Epithelial cell of esophagus (primary cell): ENCODE data around the gene SLAMF1.

ENCODE experiments used
- DNase-seq: peaks from one replicate; pipeline ENCODE4 v3.0.0; 2010; ENCODE audit warnings: low read depth
- H3K4me3 ChIP-seq: 2 replicates; pipeline ENCODE4 v1.5.1; 2011; ENCODE audit warnings: mild to moderate bottlenecking, low read length, control low read depth
- TF ChIP-seq, protein P1 (sequence below): IDR thresholded peaks from 2 replicates; pipeline ENCODE4 v1.5.1; 2011; ENCODE audit warnings: low read depth, mild to moderate bottlenecking, low read length, control low read depth, inconsistent platforms; ENCODE audit not compliant: insufficient read depth; ENCODE audit errors: missing control alignments

The SLAMF1 gene

DNA sequence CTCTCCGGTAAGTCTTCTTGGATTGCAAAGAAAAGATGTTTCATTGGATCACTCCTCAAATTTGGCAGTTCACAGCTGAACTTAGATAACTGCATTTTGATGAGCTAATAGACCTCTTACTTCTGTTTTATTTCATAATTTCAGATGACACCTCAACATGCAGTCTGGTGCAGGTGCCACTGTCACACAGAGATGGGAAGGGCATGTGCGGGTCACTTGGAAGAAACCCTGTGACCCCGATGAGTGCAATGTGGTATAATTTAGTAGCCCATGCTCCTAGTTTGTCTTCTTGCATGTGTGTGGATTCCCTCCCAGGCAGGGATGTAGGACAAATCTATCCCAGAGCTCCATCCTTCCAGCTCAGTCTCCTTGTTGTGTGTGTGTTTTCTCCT lies 481 bp upstream of the SLAMF1 start:
- DNase-seq, result no peak
- TF ChIP-seq, protein P1, sequence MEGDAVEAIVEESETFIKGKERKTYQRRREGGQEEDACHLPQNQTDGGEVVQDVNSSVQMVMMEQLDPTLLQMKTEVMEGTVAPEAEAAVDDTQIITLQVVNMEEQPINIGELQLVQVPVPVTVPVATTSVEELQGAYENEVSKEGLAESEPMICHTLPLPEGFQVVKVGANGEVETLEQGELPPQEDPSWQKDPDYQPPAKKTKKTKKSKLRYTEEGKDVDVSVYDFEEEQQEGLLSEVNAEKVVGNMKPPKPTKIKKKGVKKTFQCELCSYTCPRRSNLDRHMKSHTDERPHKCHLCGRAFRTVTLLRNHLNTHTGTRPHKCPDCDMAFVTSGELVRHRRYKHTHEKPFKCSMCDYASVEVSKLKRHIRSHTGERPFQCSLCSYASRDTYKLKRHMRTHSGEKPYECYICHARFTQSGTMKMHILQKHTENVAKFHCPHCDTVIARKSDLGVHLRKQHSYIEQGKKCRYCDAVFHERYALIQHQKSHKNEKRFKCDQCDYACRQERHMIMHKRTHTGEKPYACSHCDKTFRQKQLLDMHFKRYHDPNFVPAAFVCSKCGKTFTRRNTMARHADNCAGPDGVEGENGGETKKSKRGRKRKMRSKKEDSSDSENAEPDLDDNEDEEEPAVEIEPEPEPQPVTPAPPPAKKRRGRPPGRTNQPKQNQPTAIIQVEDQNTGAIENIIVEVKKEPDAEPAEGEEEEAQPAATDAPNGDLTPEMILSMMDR, result no peak
- no peak overlapping the region for H3K4me3 ChIP-seq

DNA sequence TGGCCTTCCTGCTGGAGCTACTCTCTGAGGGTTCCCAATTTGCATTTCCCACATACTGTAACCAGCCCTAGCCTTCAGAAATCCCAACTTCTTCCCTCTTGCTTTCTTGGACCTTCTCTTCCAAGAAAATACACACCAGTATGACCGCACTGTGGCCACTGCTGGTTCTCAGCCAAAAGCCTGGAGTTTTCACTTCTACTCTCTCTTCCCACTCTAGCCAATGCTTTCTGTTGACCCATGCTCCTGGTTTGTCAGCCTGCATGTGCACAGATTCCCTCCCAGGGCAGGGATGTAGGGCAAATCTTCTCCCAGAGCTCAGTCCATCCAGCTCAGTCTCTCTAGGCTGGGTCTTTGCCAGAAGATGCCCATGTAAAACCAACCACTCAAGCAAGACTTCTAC lies 664 bp downstream of the SLAMF1 start:
- H3K4me3 ChIP-seq, result no peak overlapping the region
- DNase-seq, result no peak
- TF ChIP-seq, protein P1, result no peak

DNA sequence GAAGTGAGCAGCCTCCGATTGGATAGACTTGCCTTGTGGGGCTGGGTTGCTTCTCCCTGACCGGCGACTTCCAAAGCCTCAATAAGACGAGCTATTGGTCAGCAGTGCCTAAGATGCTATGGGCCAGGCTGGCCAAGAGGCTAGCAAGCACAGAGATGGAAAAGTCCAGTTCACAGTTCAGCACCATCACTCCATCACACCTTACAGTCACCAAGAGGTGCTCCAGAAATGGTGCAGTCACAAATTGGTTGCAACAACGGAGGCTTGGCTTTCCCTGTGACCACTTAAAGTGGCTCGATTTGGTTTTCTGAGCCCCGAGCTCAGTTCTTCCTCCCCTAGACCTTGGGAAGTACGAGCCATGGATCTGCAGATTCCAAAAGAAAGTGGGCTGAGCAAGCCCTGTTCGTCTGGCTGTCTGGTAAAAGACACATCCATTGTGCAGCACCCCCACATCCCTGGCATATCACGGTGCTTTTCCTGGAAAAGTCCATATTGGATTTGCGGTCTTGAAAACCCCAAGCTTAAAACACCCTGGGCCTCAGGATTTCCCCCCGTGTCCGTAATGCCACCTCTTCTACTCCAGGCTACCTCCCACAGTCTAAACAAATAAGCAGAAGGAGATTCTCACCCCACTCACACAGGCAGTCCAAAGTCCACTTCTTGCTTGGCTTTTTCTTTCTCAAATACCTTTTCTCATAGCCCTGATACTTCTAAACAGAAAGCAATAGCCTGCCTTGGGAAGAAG lies 1.3 kb downstream of the SLAMF1 start:
- TF ChIP-seq, protein P1, result no peak
- H3K4me3 ChIP-seq, result no peak overlapping the region
- no peak for DNase-seq

DNA sequence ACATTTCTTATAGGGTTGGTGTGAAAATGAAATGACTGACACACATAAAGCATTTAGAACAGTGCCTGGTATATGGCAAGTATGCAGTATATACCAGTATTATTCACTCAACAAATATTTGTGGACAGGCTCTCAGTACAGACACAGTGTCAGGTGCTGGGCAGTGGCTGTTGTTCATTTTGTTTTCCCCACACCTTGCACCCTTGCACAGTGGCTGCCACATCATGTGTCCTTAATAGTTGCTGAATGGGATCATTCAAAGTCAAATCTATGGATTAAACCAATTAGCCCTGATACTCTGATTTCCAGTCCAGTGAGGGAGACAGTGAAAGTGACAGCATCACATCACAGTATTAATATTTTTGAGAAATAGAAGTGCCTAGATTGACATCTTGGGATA lies 2.4 kb downstream of the SLAMF1 start:
- DNase-seq, result no peak
- TF ChIP-seq, protein P1, result no peak
- no peak overlapping the region for H3K4me3 ChIP-seq

DNA sequence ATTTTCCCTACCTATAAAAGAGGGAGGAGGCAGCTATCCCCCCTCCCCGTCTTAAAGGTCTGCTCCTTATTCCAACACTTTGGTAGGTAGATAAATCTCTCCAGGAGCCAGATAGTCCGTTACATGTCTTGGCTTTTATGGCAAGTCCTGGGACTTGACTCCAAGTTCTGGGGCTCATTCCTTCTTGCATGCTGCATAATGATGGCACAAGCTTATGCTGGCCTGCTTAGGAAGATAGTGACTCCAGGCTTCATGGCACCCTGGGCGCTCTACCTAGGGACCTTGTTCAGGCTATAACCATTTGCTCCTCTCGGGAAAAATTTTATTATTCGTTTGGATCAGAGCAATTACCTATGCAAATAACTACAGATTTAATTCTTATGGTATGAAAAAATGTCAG lies 3.7 kb downstream of the SLAMF1 start:
- TF ChIP-seq, protein P1, result no peak
- DNase-seq, result no peak
- H3K4me3 ChIP-seq, result no peak overlapping the region

DNA sequence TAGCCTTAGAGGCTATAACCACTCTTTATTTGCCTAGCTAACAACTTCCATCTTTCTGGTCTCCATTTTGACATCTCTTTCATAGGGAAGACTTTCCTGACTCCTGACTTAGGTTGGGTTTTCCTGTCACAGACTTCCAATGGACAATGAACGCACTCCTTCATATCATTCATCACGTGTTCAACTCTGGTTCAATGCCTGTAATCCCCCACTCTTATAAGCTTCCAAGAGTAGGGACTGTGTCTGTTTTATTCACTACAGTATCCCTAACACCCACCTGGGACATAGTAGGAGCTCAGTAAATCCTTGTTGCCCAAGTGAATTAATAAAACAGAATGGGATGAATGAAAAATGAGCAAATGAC lies 4.6 kb downstream of the SLAMF1 start:
- H3K4me3 ChIP-seq, result no peak overlapping the region
- TF ChIP-seq, protein P1, result no peak
- no peak for DNase-seq
